Dendritic cell treated with granulocyte-macrophage colony-stimulating factor and Interleukin-4, amounts not matched to agents 40 ng/mL and 50 ng/mL, for 4 days (primary cell): Measurements from ENCODE around the gene SLC35F1.

Experiments
- H3K27ac Mint-ChIP-seq: one replicate; pipeline ENCODE4 v1.8.0; 2022; ENCODE audit warnings: mild to moderate bottlenecking, mixed read lengths
- H3K27me3 Mint-ChIP-seq: one replicate; pipeline ENCODE4 v1.8.0; 2022; ENCODE audit warnings: mild to moderate bottlenecking, mixed read lengths
- H3K36me3 Mint-ChIP-seq: one replicate; pipeline ENCODE4 v1.8.0; 2022; ENCODE audit warnings: low read depth, mixed read lengths
- H3K4me1 Mint-ChIP-seq: one replicate; pipeline ENCODE4 v1.8.0; 2022; ENCODE audit warnings: low read depth, mixed read lengths
- H3K4me3 Mint-ChIP-seq: one replicate; pipeline ENCODE4 v1.8.0; 2022; ENCODE audit warnings: mild to moderate bottlenecking, moderate library complexity, mixed read lengths
- H3K9me3 Mint-ChIP-seq: one replicate; pipeline ENCODE4 v1.8.0; 2022; ENCODE audit warnings: mixed read lengths
- intact Hi-C: fragments of 100-400 bp; cut with micrococcal nuclease; formaldehyde crosslinking; loops from one replicate; pipeline ENCODE4 v1.15.0; 2022

Gene SLC35F1

DNA sequence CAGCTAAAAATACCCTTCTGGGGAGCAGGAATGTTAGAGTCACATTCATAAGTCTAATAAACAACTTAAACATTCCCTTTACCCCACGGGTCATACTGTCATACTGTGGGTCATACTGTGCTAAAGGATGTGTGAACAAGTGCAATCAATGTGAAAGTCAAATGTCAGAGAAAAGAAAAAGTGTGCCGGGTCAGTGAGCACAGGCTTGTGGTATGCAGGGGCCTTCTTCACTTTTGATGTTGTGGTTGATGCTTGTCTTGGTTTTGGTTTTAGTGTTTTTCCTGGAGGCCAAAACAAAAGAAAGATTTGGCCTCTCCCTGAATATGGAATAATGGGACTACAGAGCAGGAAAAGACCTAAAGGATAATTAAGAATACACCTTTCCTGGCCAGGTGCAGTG lies 373.1 kb downstream of the SLC35F1 start:
- Mint-ChIP-seq H3K27ac (no peak overlapping the region), H3K4me1 (no peaks in the 10 kb centered on the region), H3K4me3 (no peak overlapping the region), H3K27me3 (peaks cover 1% of the 10 kb centered on the region), H3K9me3 (no peaks in the 10 kb centered on the region), H3K36me3 (no peaks in the 10 kb centered on the region)
- intact Hi-C loops: loop anchor here (5.0 kb wide), 1 partner anchor 522 kb away; no protein-coding TSS in a partner anchor

DNA sequence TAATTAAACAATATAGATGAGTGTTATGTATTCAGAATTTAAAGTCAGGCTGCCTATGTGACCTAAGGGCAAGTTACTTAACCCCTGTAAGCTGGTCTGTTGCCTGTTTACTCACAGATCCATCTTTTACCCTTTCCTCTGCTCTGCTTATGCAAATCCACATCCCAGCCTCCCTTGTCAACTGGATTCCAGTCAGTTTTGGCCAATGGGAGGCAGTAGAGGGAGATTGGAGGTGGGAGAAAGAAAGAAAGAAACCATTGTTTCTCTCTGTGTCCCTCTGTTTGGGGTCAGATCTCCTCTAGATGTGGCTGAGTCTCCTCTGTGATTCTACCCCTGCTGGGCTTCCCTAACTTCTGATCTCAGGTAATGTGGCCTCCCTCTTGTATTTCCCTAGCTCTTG lies 374.2 kb downstream of the SLC35F1 start:
- no peaks in the 10 kb centered on the region for H3K36me3 Mint-ChIP-seq
- H3K9me3 Mint-ChIP-seq: no peaks in the 10 kb centered on the region
- H3K27ac Mint-ChIP-seq: no peak overlapping the region
- intact Hi-C loops: loop anchor here (5.0 kb wide), 1 partner anchor 521 kb away; no protein-coding TSS in a partner anchor
- H3K27me3 Mint-ChIP-seq: peaks cover 1% of the 10 kb centered on the region
- H3K4me1 Mint-ChIP-seq: no peaks in the 10 kb centered on the region
- H3K4me3 Mint-ChIP-seq: no peak overlapping the region

DNA sequence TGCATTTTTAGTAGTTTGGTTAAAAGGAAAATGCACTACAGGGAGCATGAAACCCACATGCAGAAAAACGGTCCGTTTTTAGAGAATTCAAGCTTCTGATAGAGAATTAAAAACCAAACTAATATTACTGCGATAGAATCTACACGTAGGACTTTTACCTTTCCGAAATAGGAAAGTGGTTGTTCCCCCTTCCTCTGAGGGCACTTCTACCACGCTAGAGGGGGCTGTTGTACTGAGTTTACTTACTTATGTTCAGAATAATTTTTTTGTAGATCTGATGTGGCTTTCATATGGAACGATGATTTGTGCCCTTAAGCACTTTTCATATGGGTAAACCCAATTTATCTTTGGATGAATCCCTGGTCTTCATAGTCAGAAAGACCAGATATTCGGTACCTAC lies 376.7 kb downstream of the SLC35F1 start:
- no peaks in the 10 kb centered on the region for H3K9me3 Mint-ChIP-seq
- no peak overlapping the region for H3K27ac Mint-ChIP-seq
- no peaks in the 10 kb centered on the region for H3K4me1 Mint-ChIP-seq
- intact Hi-C loops: loop anchor here (1.0 to 5.0 kb wide), 3 partner anchors 297 to 519 kb away; no protein-coding TSS in a partner anchor
- no peaks in the 10 kb centered on the region for H3K36me3 Mint-ChIP-seq
- peaks cover 1% of the 10 kb centered on the region for H3K27me3 Mint-ChIP-seq
- H3K4me3 Mint-ChIP-seq: no peak overlapping the region

DNA sequence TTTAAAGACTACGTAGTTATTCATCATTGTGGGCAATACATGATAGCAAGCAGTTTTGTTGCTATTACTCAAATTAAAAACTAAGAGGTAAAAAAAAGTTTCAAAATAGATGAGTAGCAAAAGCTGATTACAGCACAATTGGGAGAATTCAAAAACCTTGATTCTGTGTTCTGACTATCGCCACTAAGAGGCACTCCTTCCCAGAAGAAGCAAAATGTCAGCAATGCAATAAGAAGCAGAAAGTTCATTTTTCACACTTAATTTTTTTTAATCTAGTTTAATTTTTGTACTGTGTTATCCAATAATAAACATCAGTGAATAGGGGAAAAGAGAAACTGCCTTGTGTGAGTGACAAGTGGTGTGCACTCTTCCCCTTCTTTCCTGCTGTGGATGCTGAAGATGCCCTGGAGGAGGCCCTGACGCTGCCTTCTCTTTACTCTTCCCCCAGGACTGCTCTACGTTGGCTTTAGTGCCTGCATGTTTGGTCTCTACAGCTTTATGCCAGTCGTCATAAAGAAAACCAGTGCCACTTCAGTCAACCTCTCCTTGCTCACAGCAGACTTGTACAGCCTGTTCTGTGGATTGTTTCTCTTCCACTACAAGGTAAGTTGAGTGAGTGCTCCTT lies 377.8 kb downstream of the SLC35F1 start:
- intact Hi-C loops: loop anchor here (2.0 to 5.0 kb wide), 2 partner anchors 296 to 517 kb away; no protein-coding TSS in a partner anchor
- no peaks in the 10 kb centered on the region for H3K9me3 Mint-ChIP-seq

GRCh38 chr6:118285791-118286190 lies 378.7 kb downstream of the SLC35F1 start:
- H3K27me3 Mint-ChIP-seq: peaks cover 1% of the 10 kb centered on the region
- no peaks in the 10 kb centered on the region for H3K36me3 Mint-ChIP-seq
- intact Hi-C loops: loop anchor here (2.0 kb wide), 1 partner anchor 295 kb away; no protein-coding TSS in a partner anchor
- no peaks in the 10 kb centered on the region for H3K9me3 Mint-ChIP-seq
- H3K4me1 Mint-ChIP-seq: no peaks in the 10 kb centered on the region
- H3K27ac Mint-ChIP-seq: no peak overlapping the region
- H3K4me3 Mint-ChIP-seq: no peak overlapping the region

More for the DNA sequence above, 377.8 kb downstream of the SLC35F1 start:
- Mint-ChIP-seq H3K4me3 (no peak overlapping the region), H3K27ac (no peak overlapping the region), H3K27me3 (peaks cover 1% of the 10 kb centered on the region), H3K36me3 (no peaks in the 10 kb centered on the region), H3K4me1 (no peaks in the 10 kb centered on the region)

DNA sequence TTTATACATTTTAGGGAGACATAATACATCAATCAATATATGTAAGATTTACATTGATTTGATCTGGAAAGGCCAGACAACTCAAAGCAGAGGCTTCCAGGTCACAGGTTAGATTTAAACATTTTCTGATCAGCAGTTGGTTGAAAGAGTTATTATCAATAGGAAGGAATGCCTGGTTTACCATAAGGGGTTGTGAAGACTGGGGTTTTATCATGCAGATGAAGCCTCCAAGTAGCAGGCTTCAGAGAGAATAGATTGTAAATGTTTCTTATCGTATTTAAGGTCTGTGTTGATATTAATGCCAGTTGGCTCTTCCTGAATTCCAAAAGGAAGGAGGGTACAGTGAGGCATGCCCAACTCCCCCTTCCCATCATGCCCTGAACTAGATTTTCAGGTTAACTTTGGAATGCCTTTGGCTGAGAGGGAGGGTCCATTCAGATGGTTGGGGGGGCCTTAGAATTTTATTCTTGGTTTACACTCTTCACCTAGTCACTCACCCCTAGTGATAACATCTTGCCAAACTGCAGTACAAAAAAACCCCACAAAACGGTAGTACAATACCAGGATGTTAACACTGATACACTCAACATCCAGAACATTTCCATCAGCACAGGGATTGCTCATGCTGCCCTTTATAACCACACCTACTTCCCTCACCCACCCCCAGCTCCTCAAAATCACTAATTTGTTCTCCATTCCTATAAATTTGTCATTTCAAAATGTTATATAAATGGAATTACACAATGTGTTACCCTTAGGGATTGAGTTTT lies 381.5 kb downstream of the SLC35F1 start:
- intact Hi-C loops: no loop called here
- Mint-ChIP-seq H3K27me3 (no peaks in the 10 kb centered on the region), H3K36me3 (no peaks in the 10 kb centered on the region), H3K4me3 (no peak overlapping the region), H3K27ac (no peak overlapping the region), H3K9me3 (no peaks in the 10 kb centered on the region), H3K4me1 (no peaks in the 10 kb centered on the region)

DNA sequence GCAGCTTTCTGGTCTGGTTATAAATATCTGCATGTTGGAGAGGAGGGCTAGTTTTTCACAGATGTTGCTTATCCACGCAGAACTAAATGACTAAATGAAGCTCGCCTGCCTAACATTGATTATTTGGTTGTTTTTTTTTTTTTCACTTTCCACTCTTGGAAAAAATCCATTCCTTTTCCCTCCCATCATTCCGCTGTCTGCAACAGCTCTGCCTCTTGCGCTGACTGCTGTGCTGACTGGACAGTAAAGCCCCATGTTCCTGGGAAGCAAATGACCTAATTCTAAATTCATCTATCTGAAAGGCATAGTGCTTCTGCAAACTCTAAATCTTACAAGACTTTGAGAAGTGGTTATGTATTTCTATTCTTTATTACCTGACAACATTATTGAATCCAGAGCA lies 385.5 kb downstream of the SLC35F1 start:
- Mint-ChIP-seq H3K27me3 (no peaks in the 10 kb centered on the region), H3K4me3 (no peak overlapping the region), H3K9me3 (no peaks in the 10 kb centered on the region), H3K4me1 (no peaks in the 10 kb centered on the region), H3K27ac (no peak overlapping the region), H3K36me3 (no peaks in the 10 kb centered on the region)
- intact Hi-C loops: no loop called here

DNA sequence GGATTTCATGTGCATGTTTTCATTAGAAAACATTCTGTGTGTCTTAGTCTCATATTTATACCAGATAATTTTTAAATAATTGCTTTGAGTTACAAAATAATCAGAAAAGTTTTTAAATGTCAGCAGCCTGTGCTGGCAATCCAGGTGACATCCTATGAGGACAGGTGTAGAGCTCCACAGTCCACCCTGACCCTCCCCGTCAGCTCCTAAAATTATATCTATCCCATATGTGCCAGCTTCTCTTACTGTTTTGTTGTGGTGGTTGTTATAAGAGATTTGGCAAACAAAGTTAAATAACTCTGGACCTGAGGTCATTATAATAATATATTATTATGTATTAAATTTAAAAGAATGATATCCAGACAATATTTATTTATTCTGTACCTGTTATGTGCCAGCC lies 387.8 kb downstream of the SLC35F1 start:
- Mint-ChIP-seq H3K27ac (no peak overlapping the region), H3K4me3 (no peak overlapping the region), H3K27me3 (no peaks in the 10 kb centered on the region), H3K4me1 (no peaks in the 10 kb centered on the region), H3K36me3 (no peaks in the 10 kb centered on the region), H3K9me3 (no peaks in the 10 kb centered on the region)
- intact Hi-C loops: no loop called here

- no peaks in the 10 kb centered on the region for H3K27me3 Mint-ChIP-seq
- H3K9me3 Mint-ChIP-seq: no peaks in the 10 kb centered on the region
- intact Hi-C loops: no loop called here
- no peak overlapping the region for H3K4me3 Mint-ChIP-seq
- no peaks in the 10 kb centered on the region for H3K36me3 Mint-ChIP-seq
- no peaks in the 10 kb centered on the region for H3K4me1 Mint-ChIP-seq
- no peak overlapping the region for H3K27ac Mint-ChIP-seq
These were observed 388.3 kb downstream of the SLC35F1 start for GRCh38 chr6:118295336-118295735.

DNA sequence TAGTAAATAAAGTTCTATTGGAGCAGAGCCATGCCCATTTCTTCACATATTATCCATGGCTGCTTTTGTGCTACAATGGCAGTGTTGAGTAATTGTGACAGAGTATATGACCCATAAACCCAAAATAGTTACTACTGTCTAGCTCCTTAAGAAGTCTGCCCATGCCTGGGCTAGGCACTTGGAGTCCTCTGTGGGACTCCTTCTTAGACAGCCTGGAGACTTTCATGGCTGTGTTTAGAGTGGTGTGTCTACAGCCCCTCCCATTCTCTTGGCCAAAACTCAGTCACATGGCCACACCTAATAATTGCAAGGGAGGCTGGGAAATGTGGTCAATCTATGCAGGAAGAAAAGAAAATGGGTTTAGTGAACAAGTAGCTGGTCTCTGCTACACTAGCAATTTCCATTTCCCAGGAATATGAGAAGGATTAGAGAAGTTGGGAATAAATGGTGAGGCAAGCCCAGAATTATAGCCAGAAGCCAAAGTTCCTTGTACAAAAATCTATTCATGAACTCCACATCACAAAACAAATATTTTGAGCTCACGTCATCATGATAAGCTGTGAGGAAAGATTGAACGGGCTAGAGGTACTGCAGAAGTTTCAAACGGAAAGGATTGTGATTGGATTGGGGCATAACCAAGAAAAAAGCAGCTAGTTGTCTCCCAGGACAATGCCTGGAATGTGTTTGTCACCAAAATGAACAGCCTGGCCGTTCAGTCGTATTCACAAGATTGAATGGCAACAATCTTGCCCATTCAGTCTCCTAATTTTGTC lies 389.3 kb downstream of the SLC35F1 start:
- H3K4me3 Mint-ChIP-seq: no peak overlapping the region
- no peaks in the 10 kb centered on the region for H3K36me3 Mint-ChIP-seq
- no peaks in the 10 kb centered on the region for H3K27me3 Mint-ChIP-seq
- no peaks in the 10 kb centered on the region for H3K9me3 Mint-ChIP-seq
- intact Hi-C loops: no loop called here
- no peak overlapping the region for H3K27ac Mint-ChIP-seq
- no peaks in the 10 kb centered on the region for H3K4me1 Mint-ChIP-seq

- intact Hi-C loops: no loop called here
- H3K4me3 Mint-ChIP-seq: no peak overlapping the region
- no peaks in the 10 kb centered on the region for H3K9me3 Mint-ChIP-seq
- H3K27me3 Mint-ChIP-seq: no peaks in the 10 kb centered on the region
- H3K27ac Mint-ChIP-seq: no peak overlapping the region
- no peaks in the 10 kb centered on the region for H3K4me1 Mint-ChIP-seq
- H3K36me3 Mint-ChIP-seq: no peaks in the 10 kb centered on the region
These were observed 390.8 kb downstream of the SLC35F1 start for GRCh38 chr6:118297821-118298220.

DNA sequence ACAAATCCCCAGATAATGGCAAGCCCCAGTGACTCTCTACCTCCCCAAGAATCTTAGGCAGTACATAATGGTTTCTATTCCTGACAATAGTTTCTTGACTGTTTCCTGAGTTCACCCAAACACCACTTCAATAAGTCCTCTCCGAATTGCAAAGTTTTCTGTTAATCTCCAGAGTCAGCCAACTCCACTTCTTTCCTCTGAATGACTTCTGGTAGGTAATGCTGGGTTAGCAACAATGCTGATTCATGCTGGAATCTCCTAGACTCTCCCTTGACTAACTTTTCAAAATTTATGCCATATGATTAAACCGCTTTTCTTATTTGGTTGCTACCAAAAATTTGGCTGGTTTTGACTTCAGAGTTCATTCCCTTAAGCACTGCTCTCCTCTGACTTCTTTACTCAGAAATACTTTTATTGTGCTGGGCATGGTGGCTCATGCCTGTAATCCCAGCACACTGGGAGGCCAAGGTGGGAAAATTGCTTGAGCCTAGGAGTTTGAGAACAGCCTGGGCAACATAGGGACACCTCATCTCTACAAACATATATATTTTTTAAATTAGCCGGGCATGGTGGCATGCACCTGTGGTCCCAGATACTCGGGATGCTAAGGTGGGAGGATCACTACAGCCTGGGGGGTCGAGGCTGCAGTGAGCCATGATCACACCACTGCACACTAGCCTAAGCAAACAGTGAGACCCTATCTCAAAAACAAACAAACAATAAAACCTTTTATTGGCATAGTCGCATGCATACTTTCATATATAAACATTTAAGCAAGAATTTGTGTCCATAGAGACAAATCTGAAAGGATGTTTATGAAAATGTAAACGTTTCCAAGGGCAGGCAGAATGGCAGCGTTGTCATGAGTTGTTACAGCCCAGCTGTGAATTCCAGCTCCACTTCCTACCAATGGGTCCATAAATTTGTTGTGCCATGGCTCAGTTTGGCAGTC lies 391.7 kb downstream of the SLC35F1 start:
- no peaks in the 10 kb centered on the region for H3K4me1 Mint-ChIP-seq
- H3K4me3 Mint-ChIP-seq: no peak overlapping the region
- intact Hi-C loops: no loop called here
- no peaks in the 10 kb centered on the region for H3K9me3 Mint-ChIP-seq
- H3K27me3 Mint-ChIP-seq: no peaks in the 10 kb centered on the region
- H3K27ac Mint-ChIP-seq: no peak overlapping the region
- H3K36me3 Mint-ChIP-seq: no peaks in the 10 kb centered on the region

GRCh38 chr6:118299457-118299856 lies 392.4 kb downstream of the SLC35F1 start:
- Mint-ChIP-seq H3K9me3 (no peaks in the 10 kb centered on the region), H3K4me1 (no peaks in the 10 kb centered on the region), H3K36me3 (no peaks in the 10 kb centered on the region), H3K4me3 (no peak overlapping the region), H3K27ac (no peak overlapping the region), H3K27me3 (no peaks in the 10 kb centered on the region)
- intact Hi-C loops: no loop called here
